NCI-H226 (cell line): Measurements from ENCODE around the gene TARBP1.
"Not testable (repeated sequence)": the region's sequence is repeated elsewhere in the genome, so short reads cannot be mapped to it uniquely, and the experiment has no call there.

Experiments used
- DNase-seq: peaks from one replicate; pipeline ENCODE4 v3.0.0-alpha.2; 2015

TARBP1 gene, protein sequence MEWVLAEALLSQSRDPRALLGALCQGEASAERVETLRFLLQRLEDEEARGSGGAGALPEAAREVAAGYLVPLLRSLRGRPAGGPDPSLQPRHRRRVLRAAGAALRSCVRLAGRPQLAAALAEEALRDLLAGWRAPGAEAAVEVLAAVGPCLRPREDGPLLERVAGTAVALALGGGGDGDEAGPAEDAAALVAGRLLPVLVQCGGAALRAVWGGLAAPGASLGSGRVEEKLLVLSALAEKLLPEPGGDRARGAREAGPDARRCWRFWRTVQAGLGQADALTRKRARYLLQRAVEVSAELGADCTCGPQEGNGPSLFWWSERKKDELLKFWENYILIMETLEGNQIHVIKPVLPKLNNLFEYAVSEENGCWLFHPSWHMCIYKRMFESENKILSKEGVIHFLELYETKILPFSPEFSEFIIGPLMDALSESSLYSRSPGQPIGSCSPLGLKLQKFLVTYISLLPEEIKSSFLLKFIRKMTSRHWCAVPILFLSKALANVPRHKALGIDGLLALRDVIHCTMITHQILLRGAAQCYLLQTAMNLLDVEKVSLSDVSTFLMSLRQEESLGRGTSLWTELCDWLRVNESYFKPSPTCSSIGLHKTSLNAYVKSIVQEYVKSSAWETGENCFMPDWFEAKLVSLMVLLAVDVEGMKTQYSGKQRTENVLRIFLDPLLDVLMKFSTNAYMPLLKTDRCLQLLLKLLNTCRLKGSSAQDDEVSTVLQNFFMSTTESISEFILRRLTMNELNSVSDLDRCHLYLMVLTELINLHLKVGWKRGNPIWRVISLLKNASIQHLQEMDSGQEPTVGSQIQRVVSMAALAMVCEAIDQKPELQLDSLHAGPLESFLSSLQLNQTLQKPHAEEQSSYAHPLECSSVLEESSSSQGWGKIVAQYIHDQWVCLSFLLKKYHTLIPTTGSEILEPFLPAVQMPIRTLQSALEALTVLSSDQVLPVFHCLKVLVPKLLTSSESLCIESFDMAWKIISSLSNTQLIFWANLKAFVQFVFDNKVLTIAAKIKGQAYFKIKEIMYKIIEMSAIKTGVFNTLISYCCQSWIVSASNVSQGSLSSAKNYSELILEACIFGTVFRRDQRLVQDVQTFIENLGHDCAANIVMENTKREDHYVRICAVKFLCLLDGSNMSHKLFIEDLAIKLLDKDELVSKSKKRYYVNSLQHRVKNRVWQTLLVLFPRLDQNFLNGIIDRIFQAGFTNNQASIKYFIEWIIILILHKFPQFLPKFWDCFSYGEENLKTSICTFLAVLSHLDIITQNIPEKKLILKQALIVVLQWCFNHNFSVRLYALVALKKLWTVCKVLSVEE (N-terminal part only)

DNA sequence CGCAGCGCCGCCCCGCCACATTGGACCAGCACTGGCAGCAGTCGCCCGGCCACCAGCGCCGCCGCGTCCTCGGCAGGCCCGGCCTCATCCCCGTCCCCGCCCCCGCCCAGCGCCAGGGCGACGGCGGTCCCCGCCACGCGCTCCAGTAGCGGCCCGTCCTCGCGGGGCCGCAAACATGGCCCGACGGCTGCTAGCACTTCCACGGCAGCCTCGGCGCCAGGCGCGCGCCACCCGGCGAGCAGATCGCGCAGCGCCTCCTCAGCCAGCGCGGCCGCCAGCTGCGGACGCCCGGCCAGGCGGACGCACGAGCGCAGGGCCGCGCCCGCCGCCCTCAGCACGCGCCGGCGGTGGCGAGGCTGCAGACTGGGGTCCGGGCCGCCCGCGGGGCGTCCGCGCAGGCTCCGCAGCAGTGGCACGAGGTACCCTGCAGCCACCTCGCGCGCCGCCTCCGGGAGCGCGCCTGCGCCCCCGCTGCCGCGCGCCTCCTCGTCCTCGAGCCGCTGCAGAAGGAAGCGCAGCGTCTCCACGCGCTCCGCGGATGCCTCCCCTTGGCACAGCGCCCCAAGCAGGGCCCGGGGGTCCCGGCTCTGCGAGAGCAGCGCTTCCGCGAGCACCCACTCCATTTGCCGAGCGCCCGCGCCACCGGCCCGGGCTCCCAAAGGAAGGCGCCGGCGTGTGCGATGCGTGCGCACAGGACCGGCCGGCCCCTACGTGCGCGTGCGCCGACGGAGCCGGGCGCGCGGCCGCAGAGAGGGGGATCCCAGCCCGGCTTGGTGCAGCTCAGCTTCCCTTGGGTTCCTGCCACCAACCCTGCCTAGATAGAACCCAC is at the start of gene TARBP1:
Gene TARBP1, minus strand, starts transcription at position 699 of the 829 bp plus-strand sequence. Its CDS starts 76 bp downstream, at position 623.
- peak; percentile 45 for DNase-seq

DNA sequence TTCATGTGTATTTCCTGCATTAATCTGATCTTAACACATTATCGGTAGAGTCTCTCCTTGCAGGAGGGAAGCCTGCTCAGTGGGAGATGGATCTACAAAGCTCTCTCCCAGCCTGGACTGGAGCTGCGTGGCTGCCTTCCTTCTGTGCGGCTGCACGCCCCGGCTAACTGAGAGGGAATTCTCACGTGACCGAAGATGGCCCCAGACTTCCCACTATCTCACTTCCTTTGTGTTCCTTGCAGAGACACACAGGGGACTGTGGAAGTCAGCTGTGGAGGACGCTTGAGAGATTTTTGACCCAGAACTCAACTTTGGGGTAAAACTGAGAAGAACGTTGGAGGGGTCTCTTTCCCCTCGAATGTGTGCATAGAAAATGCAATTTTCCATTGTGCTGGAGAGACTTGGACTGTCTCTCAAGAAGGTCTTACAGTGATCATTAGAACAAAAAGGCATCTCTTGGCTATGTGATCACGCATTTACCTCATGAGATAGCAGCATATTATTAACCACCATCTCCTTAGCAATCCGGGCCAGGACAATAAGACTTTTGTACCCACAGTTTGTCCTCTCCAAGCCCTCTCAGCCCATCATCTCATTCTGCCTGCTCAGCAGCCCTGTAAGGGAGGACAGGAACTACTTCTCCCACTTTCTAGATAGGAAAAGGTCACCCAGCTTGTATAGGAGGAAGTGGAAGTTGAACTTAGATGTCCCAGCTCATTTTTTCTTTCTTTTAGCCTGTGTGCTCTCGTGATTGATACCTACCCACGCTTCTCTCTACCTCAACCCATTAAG is 49.3 kb upstream of the TARBP1 start:
- DNase-seq, result no peak

DNA sequence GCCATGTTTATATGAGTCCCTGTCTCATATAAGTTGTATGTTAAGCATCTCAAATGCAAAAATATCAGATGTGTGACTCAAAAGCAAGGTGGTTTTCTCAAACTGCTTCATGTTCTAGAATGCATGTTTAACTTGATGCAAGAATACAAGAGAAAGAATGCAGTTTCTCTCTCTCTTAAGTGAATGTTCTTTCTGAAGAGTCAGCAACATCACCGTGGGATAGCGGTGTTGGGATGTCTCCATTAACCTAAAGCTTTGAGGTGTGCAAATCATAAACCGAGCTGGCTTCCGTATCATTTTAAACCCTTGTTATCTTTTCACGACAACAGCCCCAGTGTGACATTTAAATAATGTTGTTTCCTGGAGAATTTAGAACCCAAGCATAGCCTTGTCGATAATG is 48.4 kb upstream of the TARBP1 start:
- no peak for DNase-seq

DNA sequence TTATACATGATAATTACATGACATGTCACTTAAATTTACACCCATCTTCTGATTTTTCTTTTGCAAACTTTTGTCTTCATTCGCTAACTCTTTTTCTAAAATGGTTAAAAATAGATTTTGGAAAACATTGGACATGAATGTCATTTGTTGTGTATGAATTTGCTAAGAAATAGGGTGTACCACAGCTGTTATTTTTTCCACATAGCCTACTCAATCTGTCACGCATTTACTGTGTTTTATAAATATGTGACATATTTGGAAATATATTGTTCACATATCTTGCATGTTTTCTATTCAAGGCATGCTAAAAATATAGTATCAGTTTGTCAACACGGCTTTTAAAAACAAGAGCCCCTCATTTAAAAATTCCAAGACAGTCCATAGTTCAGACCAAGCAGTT is 47.9 kb upstream of the TARBP1 start:
- DNase-seq, result no peak

DNA sequence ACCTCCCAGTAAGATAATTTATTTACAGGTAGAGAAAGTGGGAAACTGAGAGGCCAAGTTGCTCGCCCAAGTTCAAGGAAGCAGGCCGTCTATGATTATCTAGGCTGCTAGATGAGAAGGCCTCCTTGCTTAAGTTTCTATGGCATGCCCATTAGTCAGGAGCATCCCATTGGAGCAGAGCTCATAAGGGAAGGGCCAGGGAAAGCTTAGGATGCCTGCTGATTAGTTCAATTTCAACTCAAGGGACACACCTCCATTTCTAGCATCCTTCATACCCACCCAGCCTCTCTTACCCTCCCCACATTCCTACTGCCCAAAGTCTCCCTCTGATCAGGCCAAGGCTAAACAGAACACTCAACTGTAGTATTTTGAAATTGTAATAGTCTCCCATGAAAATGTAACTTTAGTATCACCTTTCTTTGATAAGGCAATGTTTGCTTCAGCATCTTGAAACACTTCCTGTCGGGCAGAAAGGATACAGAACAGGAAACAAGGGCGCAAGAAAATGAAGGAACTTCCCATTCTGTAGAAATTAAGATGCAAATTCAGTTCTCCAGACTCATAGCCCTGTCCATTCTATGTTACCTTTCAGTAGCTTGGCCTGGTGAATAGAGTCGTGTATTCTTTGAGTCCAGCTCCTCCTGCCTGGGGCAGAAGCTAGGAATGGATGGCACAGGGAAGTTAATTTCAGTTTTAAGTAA is 46.3 kb upstream of the TARBP1 start:
- DNase-seq, result no peak

DNA sequence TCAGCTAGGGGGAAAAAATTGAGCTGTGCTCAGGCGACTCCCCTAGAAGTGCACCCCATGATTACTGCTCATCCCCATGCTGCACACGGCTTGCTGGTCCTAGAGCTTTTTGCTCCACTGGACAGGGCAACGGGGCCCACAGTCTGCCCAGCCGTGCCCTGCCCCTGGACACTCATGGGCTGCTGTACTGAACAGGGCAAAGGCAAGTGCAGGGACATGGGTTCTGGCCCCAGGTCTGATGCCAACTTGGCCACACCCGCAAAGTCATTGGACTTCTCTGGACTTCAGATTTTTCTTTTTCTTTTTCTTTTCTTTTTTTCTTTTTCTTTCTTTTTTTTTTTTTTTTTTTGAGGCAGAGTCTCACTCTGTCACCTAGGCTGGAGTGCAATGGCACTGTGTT is 42.9 kb upstream of the TARBP1 start:
- DNase-seq, result no peak

DNA sequence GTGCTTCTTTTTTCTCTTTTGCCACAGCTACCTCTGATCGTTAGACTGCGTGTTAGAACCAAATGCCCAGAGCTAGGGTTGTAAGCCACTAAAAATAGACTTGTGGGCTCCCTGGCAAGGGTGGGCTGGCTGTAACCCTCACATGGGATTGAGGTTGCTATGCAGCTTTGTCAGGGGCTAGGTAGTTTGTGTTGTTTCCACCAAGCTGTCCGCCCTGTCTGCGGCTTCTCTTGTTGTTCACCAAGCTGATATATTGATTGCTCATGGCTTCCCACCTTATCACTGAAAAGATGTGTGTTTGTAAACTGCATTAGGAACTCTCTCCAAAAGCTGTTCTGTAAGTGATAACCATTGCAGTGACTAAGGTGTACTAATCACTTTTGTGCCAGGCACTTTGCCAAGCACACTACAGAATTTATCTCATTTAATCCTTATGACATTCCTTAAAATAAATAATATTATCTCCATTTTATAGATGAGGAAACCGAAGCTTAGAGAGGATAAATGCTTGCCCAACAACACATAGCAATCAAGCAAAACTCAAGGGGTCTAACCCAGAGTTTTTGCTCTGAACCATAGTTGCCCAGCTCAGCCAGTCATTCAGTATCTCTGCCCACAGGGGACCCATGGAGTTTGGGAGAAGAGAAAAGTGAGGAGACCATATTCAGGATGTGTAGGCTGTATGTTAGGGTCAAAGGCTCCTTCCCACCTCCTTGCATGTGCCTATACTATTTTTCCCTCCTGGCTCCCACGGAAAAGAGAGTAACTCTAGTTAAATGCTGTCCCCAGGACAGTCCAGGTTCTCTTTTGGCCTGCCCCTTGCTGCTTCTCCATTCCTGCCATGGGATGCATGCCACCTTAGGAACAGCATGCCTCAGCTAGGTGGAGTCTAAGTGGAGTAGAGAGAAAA is 42.2 kb upstream of the TARBP1 start:
- DNase-seq, result no peak

DNA sequence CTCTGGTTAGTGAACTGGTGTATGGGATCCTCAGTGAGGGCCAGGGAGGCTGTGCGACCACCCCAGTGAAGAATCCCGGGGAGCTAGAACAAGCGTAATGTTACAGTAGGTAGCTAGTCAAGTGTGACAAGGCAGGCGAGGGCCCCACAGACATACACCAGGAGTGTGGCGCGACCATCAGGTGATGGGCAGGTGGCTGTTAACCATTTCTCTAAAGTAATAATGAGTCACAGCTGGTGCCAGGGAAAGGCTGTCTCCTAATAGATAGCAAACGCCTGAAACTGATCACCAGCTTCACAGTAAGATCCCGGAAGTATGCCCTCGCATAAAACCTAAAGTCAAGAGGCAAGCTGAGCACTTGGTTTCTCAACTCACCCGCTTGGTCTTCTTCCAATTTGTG is 40.5 kb upstream of the TARBP1 start:
- no peak for DNase-seq

DNA sequence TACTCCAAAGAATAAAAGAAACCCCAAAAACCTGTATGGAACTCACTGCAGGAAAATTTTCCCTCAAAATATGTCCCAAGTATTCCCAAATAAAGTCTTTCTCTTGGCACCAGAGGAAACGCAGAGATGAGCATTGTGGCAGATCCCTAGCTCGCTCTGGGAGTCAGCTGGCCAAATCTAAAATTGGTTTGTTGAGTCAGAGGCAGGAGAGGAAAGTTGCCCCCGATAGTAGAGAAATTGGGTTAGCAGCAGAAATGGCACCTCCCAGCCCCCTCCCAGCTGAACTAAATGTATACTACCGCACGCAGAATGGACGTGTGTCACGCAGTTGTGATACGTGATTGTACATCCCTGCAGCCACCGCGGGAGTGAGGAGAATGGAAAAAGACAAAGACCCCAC is 39.9 kb upstream of the TARBP1 start:
- DNase-seq, result no peak

DNA sequence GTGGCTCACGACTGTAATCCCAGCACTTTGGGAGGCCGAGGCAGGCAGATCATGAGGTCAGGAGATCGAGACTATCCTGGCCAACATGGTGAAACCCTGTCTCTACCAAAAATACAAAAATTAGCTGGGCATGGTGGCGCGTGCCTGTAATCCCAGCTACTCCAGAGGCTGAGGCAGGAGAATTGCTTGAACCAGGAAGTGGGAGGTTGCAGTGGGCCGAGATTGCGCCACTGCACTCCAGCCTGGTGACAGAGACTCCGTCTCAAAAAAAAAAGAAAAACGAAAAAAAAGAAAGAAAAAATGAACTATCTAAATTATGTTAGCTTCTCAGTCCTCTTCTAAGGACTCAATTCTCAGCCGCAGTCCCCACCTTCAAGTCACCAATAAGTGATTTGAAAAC is 39.1 kb upstream of the TARBP1 start:
- DNase-seq, result not testable (repeated sequence)

DNA sequence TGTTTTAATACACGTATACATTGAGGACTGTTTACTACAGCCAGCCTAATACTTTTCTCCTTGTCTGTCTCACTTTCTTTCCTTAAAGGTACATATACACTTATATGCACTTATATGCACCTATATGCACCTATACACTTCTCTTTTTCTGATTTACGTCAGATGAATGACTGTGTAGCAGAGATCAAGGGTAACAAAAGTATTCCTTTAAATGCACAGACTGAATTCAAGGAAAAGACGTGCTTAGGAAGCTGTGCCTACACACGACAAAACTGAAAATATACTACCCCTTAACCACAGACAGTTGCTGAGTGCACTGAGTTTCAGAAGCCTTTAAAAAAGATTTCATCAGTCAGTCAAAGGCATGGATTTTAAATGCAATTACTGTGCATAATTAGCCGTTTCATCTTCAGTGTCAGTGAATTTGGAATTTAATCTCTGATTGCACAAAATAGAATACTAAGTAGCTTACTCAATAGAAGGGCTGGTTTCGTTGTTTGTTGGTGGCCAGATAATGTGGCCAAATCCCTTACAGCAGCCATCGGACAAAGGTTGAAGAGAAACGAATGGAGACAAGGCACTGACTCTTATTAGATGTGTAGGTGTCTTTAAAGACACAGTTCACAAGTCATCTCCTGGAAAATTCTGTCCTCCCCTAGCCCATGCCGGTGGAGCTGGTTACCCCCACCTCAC is 38.3 kb upstream of the TARBP1 start:
- no peak for DNase-seq

DNA sequence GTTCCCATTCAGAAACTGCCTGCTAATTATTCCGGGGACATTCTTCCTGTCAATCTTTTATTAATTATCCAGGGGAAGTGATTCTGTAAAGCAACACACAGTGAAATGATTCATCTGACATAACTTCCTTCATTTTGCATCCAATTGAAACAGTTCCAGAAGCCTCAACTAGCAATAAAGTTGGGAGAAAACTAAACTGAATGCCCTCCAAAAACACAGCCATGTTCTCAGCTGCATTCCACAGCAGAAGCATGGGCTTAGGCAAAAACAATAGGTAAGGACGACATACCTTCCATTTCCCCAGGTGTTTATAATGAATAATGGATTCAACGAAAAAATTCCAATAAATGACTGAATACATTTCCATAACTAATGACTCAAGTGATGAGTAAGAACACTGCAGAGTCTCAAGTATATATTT is 36.9 kb upstream of the TARBP1 start:
- no peak for DNase-seq

DNA sequence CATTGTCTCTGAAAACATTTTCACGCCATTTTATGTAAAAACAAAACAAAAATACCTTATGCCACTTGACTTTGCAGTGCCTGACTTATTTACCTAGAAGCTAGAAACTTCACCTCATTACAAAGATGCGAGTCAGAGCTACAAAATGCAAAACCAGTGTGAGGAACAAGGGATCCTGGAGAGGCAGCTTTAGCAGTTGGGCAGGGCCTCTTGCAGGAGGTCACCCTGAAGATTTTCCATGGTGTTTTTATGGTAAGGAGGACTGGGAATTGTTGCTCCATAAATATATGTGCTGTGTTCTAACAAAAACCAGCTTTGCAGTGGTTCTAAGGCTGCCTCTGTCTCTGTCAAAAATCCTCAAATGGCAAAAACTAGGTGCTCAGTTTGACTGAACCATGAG is 36.4 kb upstream of the TARBP1 start:
- DNase-seq, result peak; percentile 49

DNA sequence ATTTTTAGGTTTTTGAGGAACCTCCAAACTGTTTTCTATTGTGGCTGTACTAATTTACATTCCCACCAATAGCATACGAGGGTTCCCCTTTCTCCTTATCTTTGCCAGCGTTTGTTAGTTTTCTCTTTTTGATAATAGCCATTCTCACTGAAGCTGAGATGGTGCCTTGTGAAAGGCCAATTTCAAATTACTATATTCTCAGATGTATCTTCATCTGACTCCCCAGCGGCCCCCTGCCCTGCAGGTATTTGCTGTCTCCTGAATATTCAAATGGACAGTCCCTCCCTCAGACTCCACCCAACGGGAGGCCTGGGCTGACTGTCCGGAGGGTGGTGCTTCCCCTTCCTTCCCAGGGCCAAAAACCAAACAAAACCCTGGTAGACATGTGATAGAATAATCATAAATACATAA is 33.5 kb upstream of the TARBP1 start:
- no peak for DNase-seq

DNA sequence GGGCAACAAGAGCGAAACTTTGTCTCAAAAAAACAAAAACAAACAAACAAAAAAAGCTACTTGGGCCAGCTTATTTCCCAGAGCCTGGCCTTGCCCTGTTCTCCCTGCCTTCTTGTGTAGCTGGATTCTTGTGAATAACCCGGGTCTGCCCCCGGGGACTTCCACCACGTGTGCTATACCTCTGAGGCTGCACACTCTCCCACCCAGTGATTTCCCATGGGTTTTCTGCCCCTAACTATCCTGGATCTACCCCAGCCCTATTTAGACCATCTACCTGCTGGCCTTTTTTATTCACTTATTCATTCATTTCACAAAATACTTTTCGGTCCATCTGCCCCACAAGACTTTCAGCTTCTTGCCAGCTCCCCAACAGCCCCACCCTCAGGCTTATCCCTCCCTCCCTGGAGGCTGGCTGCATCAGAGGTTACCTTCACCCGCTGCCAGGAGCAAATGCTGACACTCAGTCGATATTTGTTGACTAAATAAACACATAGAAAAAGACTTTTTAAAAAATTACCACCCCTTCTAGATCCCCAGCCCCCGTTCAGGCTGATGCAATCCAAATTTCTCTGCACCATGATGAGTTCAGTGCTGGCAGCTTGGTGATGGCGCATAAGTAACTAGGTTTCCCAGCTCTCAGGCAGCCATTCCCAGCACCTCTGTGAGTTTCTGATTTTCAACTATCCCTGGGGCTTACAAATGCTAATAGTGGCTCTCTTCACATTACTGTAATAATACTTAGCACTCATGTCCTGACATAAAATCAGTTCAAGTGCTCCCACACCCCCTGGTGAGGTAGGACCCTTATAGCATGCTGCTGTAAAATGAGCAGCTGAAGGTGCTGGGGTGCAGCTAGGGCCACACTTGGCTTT is 30.7 kb upstream of the TARBP1 start:
- no peak for DNase-seq

DNA sequence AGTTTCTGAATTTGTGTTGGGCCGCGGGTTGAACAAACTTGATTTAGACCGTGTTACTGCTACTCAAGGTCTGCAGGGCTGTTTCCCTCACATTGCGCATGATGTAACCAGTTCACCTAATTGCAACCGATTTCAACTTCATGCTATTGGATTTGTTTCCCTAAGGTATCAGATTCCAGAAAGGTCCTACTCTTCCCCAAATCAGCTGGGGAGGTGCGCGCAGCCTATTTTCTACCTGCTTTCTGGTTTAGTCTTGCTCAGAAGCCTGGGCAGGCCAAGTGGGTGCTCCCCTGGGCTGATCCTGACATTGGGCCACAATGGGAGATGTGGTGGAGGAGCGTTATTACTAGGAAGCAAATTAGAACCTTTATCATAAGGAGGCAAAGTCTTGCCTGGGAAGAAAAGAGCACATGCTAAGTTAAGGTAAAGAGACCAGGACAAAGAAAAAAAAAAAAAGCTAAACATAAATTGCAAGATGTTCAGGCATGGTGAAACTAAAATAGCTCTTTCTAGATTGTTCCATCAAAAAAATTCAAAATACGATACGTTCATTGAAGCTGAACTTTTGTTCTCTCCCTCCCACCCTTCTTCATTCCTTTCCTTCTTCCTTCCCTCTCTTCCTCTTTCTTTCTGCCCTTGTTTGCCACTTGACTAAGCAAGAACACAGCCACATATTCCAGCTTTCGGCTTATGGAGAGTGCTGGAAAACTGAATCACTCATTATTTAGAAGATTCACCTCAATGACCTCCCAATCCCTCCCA is 28.8 kb upstream of the TARBP1 start:
- no peak for DNase-seq

DNA sequence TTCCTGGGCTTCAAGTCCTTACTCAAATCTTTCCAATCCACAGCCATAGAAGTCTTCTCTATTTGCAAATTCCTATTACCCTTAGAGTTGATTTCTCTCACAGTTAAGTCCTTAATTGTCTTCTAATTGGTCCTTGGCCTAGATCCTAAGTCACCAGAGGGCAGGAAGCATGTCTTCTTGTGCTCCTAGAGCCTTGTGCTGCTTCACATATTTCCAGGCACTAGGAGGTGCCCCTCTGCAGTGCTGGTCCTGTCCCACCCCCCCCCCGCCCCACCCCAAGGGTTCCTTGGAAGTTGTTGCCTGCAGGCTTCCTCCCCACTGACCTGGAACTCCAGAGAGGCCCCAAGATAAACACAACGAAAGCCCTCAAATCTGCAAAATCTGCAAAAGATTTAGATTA is 28.1 kb upstream of the TARBP1 start:
- DNase-seq, result no peak
